Neural progenitor cell (in vitro differentiated cells): ENCODE results near the gene KCNK17. TPM values are rescaled to one million over a fixed set of nuclear protein-coding genes. Genes with fewer than 3 reads are reported as not detected.
A peak's percentile ranks its signal among the peaks of the same experiment; 100 is the strongest.

Experiments
- DNase-seq: peaks from one replicate; pipeline ENCODE4 v3.0.0-alpha.2; 2016; ENCODE audit warnings: low spot score
- H2AFZ ChIP-seq: fragments of 200-600 bp; sonication (generic); replicated peaks from 2 replicates; pipeline ENCODE4 v1.6.1; 2016; ENCODE audit warnings: antibody characterized with exemption
- H3F3A ChIP-seq: fragments of 200-600 bp; sonication (generic); 2 replicates; pipeline ENCODE4 v1.6.1; 2016; ENCODE audit warnings: antibody characterized with exemption, low read depth
- H3K27ac ChIP-seq: fragments of 200-600 bp; sonication (generic); 2 replicates; pipeline ENCODE4 v1.5.1; 2016; ENCODE audit warnings: mild to moderate bottlenecking
- H3K27me3 ChIP-seq: fragments of 200-600 bp; sonication (generic); 2 replicates; pipeline ENCODE4 v1.6.1; 2016; ENCODE audit warnings: mild to moderate bottlenecking, moderate library complexity
- H3K36me3 ChIP-seq: fragments of 200-600 bp; sonication (generic); 2 replicates; pipeline ENCODE4 v1.5.1; 2016
- H3K4me1 ChIP-seq: fragments of 200-600 bp; sonication (generic); 2 replicates; pipeline ENCODE4 v1.6.1; 2016; ENCODE audit warnings: mixed run types
- H3K4me2 ChIP-seq: fragments of 200-600 bp; sonication (generic); 2 replicates; pipeline ENCODE4 v1.6.1; 2016
- H3K4me3 ChIP-seq: fragments of 200-600 bp; sonication (generic); 2 replicates; pipeline ENCODE4 v1.5.1; 2016
- H3K79me2 ChIP-seq: fragments of 200-600 bp; sonication (generic); 2 replicates; pipeline ENCODE4 v1.6.1; 2016; ENCODE audit warnings: low read depth
- H3K9ac ChIP-seq: fragments of 200-600 bp; sonication (generic); 2 replicates; pipeline ENCODE4 v1.6.1; 2016
- H3K9me3 ChIP-seq: fragments of 200-600 bp; sonication (generic); 2 replicates; pipeline ENCODE4 v1.5.1; 2016; ENCODE audit warnings: low read depth
- H4K20me1 ChIP-seq: fragments of 200-600 bp; sonication (generic); 2 replicates; pipeline ENCODE4 v1.6.1; 2016; ENCODE audit warnings: low read depth
- H3K27ac Mint-ChIP-seq: 3 replicates; pipeline ENCODE4 v1.8.0; 2021; ENCODE audit warnings: mixed read lengths
- H3K27me3 Mint-ChIP-seq: 2 replicates; pipeline ENCODE4 v1.8.0; 2022; ENCODE audit warnings: low read depth, mild to moderate bottlenecking, inconsistent platforms, moderate library complexity, mixed read lengths; ENCODE audit not compliant: insufficient read depth
- H3K36me3 Mint-ChIP-seq: 3 replicates; pipeline ENCODE4 v1.8.0; 2021; ENCODE audit warnings: mixed read lengths
- H3K4me1 Mint-ChIP-seq: 3 replicates; pipeline ENCODE4 v1.8.0; 2021; ENCODE audit warnings: mixed read lengths
- H3K4me3 Mint-ChIP-seq: 3 replicates; pipeline ENCODE4 v1.8.0; 2021; ENCODE audit warnings: mild to moderate bottlenecking, moderate library complexity, mixed read lengths
- H3K9me3 Mint-ChIP-seq: 3 replicates; pipeline ENCODE4 v1.8.0; 2020; ENCODE audit warnings: mixed read lengths
- CTCF ChIP-seq: fragments of 200-600 bp; sonication (generic); IDR thresholded peaks from 2 replicates; pipeline ENCODE4 v1.5.1; 2017; ENCODE audit warnings: antibody characterized with exemption, mild to moderate bottlenecking
- EZH2 ChIP-seq: fragments of 200-600 bp; sonication (generic); IDR thresholded peaks from 2 replicates; pipeline ENCODE4 v1.6.1; 2017; ENCODE audit warnings: antibody characterized with exemption, mild to moderate bottlenecking, moderate library complexity
- EZH2phosphoT487 ChIP-seq: fragments of 200-600 bp; sonication (generic); IDR thresholded peaks from 2 replicates; pipeline ENCODE4 v1.6.1; 2017; ENCODE audit warnings: antibody characterized with exemption
- total RNA-seq: library from RNA; depleted of rRNA; stranded (reverse); fragments of >200 nt; gene quantifications from 2 replicates; pipeline ENCODE4 v1.2.3, GENCODE V29; 2015; ENCODE audit warnings: low replicate concordance

The KCNK17 gene
- total RNA-seq, 1 donor from 2014 or later: not detected

GRCh38 chr6:39309942-39310531 lies 4.2 kb downstream of the KCNK17 start:
- peaks cover 41% of the 10 kb centered on the region for H3K27me3 Mint-ChIP-seq
- H3K27me3 ChIP-seq: peaks cover 47% of the 10 kb centered on the region
- no peaks in the 10 kb centered on the region for H3K36me3 ChIP-seq
- DNase-seq: peak; percentile 85
- no peaks in the 10 kb centered on the region for H3F3A ChIP-seq
- no peaks in the 10 kb centered on the region for H3K4me1 Mint-ChIP-seq
- peak; percentile 90 for TF ChIP-seq CTCF
- no peak for TF ChIP-seq EZH2phosphoT487
- no peak for TF ChIP-seq EZH2
- no peaks in the 10 kb centered on the region for H3K9me3 Mint-ChIP-seq
- no peak overlapping the region for H3K4me3 Mint-ChIP-seq
- no peaks in the 10 kb centered on the region for H3K79me2 ChIP-seq
- H3K9ac ChIP-seq: no peak overlapping the region
- H4K20me1 ChIP-seq: peaks cover 5% of the 10 kb centered on the region
- H3K27ac Mint-ChIP-seq: no peak overlapping the region
- peaks cover 3% of the 10 kb centered on the region for H3K4me1 ChIP-seq
- no peak overlapping the region for H3K4me3 ChIP-seq
- H3K36me3 Mint-ChIP-seq: no peaks in the 10 kb centered on the region
- peak overlapping the region; percentile 61 for H2AFZ ChIP-seq
- no peak overlapping the region for H3K4me2 ChIP-seq
- H3K27ac ChIP-seq: no peak overlapping the region
- no peaks in the 10 kb centered on the region for H3K9me3 ChIP-seq

- no peaks in the 10 kb centered on the region for H3K9me3 ChIP-seq
- peaks cover 5% of the 10 kb centered on the region for H3K4me1 Mint-ChIP-seq
- H3K27me3 Mint-ChIP-seq: peaks cover 18% of the 10 kb centered on the region
- TF ChIP-seq CTCF (no peak), EZH2phosphoT487 (no peak), EZH2 (no peak)
- H3K9ac ChIP-seq: no peak overlapping the region
- no peaks in the 10 kb centered on the region for H3K9me3 Mint-ChIP-seq
- no peaks in the 10 kb centered on the region for H4K20me1 ChIP-seq
- H3K36me3 Mint-ChIP-seq: no peaks in the 10 kb centered on the region
- H3K27me3 ChIP-seq: peaks cover 22% of the 10 kb centered on the region
- no peak overlapping the region for H2AFZ ChIP-seq
- H3K27ac Mint-ChIP-seq: no peak overlapping the region
- H3K27ac ChIP-seq: no peak overlapping the region
- H3K36me3 ChIP-seq: no peaks in the 10 kb centered on the region
- no peak overlapping the region for H3K4me2 ChIP-seq
- H3F3A ChIP-seq: no peaks in the 10 kb centered on the region
- no peak for DNase-seq
- H3K79me2 ChIP-seq: no peaks in the 10 kb centered on the region
- no peak overlapping the region for H3K4me3 ChIP-seq
- H3K4me3 Mint-ChIP-seq: no peak overlapping the region
- no peaks in the 10 kb centered on the region for H3K4me1 ChIP-seq
These were observed 6.8 kb downstream of the KCNK17 start for GRCh38 chr6:39307462-39307861.

GRCh38 chr6:39304951-39305350 lies 9.3 kb downstream of the KCNK17 start:
- no peak overlapping the region for H3K9ac ChIP-seq
- Mint-ChIP-seq H3K36me3 (no peaks in the 10 kb centered on the region), H3K27ac (no peak overlapping the region), H3K4me3 (no peak overlapping the region), H3K4me1 (peaks cover 5% of the 10 kb centered on the region), H3K9me3 (no peaks in the 10 kb centered on the region), H3K27me3 (peaks cover 3% of the 10 kb centered on the region)
- no peak overlapping the region for H2AFZ ChIP-seq
- H3K27ac ChIP-seq: no peak overlapping the region
- H3K9me3 ChIP-seq: no peaks in the 10 kb centered on the region
- H3K4me2 ChIP-seq: no peak overlapping the region
- no peaks in the 10 kb centered on the region for H3K4me1 ChIP-seq
- no peaks in the 10 kb centered on the region for H3K36me3 ChIP-seq
- no peak for DNase-seq
- no peak for TF ChIP-seq CTCF
- H3K4me3 ChIP-seq: no peak overlapping the region
- H3K79me2 ChIP-seq: no peaks in the 10 kb centered on the region
- H3K27me3 ChIP-seq: no peaks in the 10 kb centered on the region
- no peaks in the 10 kb centered on the region for H3F3A ChIP-seq
- no peaks in the 10 kb centered on the region for H4K20me1 ChIP-seq
